SIG-M5 (cell line): ENCODE results near the gene PIPOX.
"Not testable (repeated sequence)": the region's sequence is repeated elsewhere in the genome, so short reads cannot be mapped to it uniquely, and the experiment has no call there.

Source experiments
- DNase-seq: peaks from one replicate; lab custom pipeline; 2025; lab: John Stamatoyannopoulos, UW

Gene PIPOX

GRCh38 chr17:29076087-29076486 is 33.1 kb downstream of the PIPOX start:
- DNase-seq: no peak

GRCh38 chr17:29076722-29077121 is 33.8 kb downstream of the PIPOX start:
- no peak for DNase-seq

- no peak for DNase-seq
Measured at GRCh38 chr17:29077320-29077719, 34.4 kb downstream of the PIPOX start.

GRCh38 chr17:29078183-29079045 is 35.5 kb downstream of the PIPOX start:
- DNase-seq: no peak

- DNase-seq: no peak
Measured at GRCh38 chr17:29079433-29079832, 36.5 kb downstream of the PIPOX start.

GRCh38 chr17:29079887-29080286 is 36.9 kb downstream of the PIPOX start:
- DNase-seq: no peak

GRCh38 chr17:29080323-29080722 is 37.4 kb downstream of the PIPOX start:
- no peak for DNase-seq

GRCh38 chr17:29080965-29081364 is 38.0 kb downstream of the PIPOX start:
- no peak for DNase-seq

GRCh38 chr17:29084541-29085146 is 41.7 kb downstream of the PIPOX start:
- DNase-seq: no peak

GRCh38 chr17:29085223-29085622 is 42.3 kb downstream of the PIPOX start:
- no peak for DNase-seq

- no peak for DNase-seq
Measured at GRCh38 chr17:29086628-29087332, 43.8 kb downstream of the PIPOX start.

- DNase-seq: not testable (repeated sequence)
Measured at GRCh38 chr17:29088782-29089181, 45.8 kb downstream of the PIPOX start.

- DNase-seq: no peak
Measured at GRCh38 chr17:29089601-29090044, 46.7 kb downstream of the PIPOX start.

- DNase-seq: no peak
Measured at GRCh38 chr17:29090108-29090507, 47.2 kb downstream of the PIPOX start.

GRCh38 chr17:29090750-29091605 is 48.0 kb downstream of the PIPOX start:
- no peak for DNase-seq

- no peak for DNase-seq
Measured at GRCh38 chr17:29091606-29092289, 48.8 kb downstream of the PIPOX start.

- DNase-seq: no peak
Measured at GRCh38 chr17:29093090-29093871, 50.3 kb downstream of the PIPOX start.

GRCh38 chr17:29094101-29094708 is 51.3 kb downstream of the PIPOX start:
- DNase-seq: no peak

GRCh38 chr17:29095439-29095838 is 52.5 kb downstream of the PIPOX start:
- DNase-seq: no peak

GRCh38 chr17:29096094-29096493 is 53.2 kb downstream of the PIPOX start:
- no peak for DNase-seq
